GM23338 (cell line): ENCODE results near the gene C3orf70.

Experiments used
- CTCF ChIP-seq, 2 experiments: fragments of 200-600 bp in 1 of 2; sonication (generic) in 1 of 2; conservative IDR thresholded peaks; 2 replicates each; pipeline versions ENCODE4 v1.5.1 to v1.6.1; 2016 to 2017; ENCODE audit warnings: antibody characterized with exemption in 2 of 2, low read depth in 2 of 2, mild to moderate bottlenecking in 2 of 2, moderate library complexity in 1 of 2
- EZH2 ChIP-seq: fragments of 200-600 bp; sonication (generic); IDR thresholded peaks from one replicate; pipeline ENCODE4 v1.8.0; 2017; ENCODE audit warnings: antibody characterized with exemption, mild to moderate bottlenecking, low read depth; ENCODE audit not compliant: unreplicated experiment
- POLR2AphosphoS5 ChIP-seq: IDR thresholded peaks from 2 replicates; pipeline ENCODE4 v1.6.1; 2016; ENCODE audit warnings: antibody characterized with exemption, low read depth
- REST ChIP-seq: IDR thresholded peaks from one replicate; pipeline ENCODE4 v1.6.1; 2018; ENCODE audit warnings: antibody characterized with exemption; ENCODE audit not compliant: unreplicated experiment

- TF ChIP-seq REST (no peak), CTCF (conservative IDR thresholded peaks at IDR 0.05; ENCODE audit: low read depth in 2 of 2) (no peak), EZH2 (no peak), POLR2AphosphoS5 (no peak)
These were observed 26.7 kb downstream of the C3orf70 start for GRCh38 chr3:185126201-185126600.
